LNCaP clone FGC (cell line): ENCODE data around the gene GHRL.

Source experiments
- DNase-seq: peaks from one replicate; pipeline ENCODE4 v3.0.0-alpha.2; 2011; ENCODE audit warnings: low read depth
- H3K4me3 ChIP-seq: 2 replicates; pipeline ENCODE4 v1.5.1; 2011; ENCODE audit warnings: mild to moderate bottlenecking, low read depth, low read length, control low read depth
- CTCF ChIP-seq: IDR thresholded peaks from 2 replicates; pipeline ENCODE4 v1.5.1; 2012; ENCODE audit warnings: mild to moderate bottlenecking; ENCODE audit not compliant: control insufficient read depth, insufficient read depth; ENCODE audit errors: extremely low read depth

GHRL gene

DNA sequence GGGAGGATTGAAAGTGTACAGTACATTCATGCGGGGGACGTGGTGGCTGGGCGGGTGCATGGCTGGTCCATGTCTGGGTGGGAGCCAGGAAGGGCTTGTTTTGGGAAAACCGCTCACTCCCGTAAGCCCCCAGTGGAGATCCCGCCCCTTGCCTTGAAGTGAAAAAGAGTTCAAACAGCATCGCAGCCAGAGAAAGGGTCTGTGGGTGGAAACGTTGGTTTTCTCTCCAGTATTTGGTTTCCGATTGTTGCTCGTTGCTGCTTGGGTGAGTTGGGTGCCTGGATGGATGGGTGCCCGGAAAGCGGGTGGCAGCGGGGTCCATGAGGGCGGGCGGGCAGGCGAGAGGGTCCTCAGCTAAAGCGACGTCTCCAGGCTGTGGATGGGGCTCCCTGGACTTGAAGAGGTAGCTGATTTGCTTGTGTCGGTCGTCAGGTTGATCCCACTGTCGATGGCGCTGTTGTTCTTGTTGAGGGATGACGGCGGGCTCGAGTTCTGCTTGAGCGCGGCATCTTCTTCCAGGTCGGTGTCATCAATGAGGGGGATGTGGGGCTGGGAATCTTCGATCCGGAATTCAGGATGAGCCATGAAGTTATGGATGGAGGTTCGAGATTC lies 35.8 kb upstream of the GHRL start:
- no peak for TF ChIP-seq CTCF
- no peak overlapping the region for H3K4me3 ChIP-seq
- DNase-seq = no peak

- H3K4me3 ChIP-seq = no peak overlapping the region
- DNase-seq = no peak
- no peak for TF ChIP-seq CTCF
Observed at GRCh38 chr3:10327592-10327991, 34.8 kb upstream of the GHRL start.

GRCh38 chr3:10322352-10322710 lies 29.6 kb upstream of the GHRL start:
- peak; percentile 32; the same call in 1 of the 2 replicates for TF ChIP-seq CTCF
- no peak for DNase-seq
- no peak overlapping the region for H3K4me3 ChIP-seq

DNA sequence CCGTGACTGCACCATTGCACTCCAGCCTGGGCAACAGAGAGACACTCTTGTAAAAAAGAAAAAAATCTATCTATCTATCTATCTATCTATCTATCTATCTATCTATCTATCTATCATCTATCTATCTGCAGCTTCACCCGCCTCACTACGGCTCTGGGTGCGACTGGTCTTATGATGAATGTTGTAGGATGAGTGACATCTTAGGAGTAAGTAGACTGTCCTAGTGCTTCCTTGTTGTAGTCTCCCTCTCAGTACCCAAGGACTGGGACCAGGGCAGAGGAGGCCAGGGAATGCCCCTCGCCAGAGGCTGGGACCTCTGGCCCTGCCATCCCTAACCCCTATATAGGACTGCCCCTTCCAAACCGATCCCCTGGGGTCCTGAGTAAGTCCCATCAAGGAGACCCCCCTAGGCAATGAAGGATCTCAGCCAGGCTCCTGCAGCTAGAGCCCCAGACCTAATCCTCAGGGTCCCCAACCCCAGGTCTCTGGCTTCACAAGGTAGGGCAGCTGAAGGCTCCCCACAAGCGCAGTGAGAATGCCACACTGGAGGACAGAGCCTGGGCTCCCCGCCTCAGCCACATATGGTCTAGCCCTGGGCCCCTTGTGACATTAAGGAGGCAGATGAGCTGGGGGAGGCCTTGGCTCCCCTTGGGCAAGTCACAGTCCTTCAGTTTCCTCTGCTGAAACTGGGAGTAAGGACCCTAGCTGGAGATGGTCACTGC lies 29.0 kb upstream of the GHRL start:
- DNase-seq = no peak
- no peak for TF ChIP-seq CTCF
- H3K4me3 ChIP-seq = no peak overlapping the region

GRCh38 chr3:10320320-10320677 lies 27.6 kb upstream of the GHRL start:
- no peak for TF ChIP-seq CTCF
- no peak for DNase-seq

DNA sequence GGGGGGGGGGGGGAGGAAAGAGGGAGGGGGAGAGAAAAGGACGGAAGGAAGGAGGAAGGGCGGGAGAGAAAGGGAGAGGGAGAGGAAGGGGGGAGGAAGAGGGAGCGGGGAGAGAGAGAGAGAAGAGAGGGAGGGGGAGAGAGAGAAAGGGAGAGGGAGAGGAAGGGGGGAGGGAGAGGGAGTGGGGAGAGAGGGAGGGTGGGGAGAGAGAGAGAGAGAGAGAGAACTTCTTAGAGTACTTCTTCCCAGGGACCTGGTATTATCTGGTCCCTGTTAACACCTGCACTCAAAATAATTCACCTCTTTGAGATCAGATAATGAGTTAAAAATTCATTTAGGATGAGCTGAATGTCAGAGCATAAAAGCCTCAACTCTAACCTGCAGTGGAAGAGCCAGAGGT lies 27.1 kb upstream of the GHRL start:
- DNase-seq = no peak
- H3K4me3 ChIP-seq = peak overlapping the region; percentile 100
- no peak for TF ChIP-seq CTCF

More at GRCh38 chr3:10320320-10320677, 27.6 kb upstream of the GHRL start:
- peak overlapping the region; percentile 100 for H3K4me3 ChIP-seq

- DNase-seq = no peak
- no peak for TF ChIP-seq CTCF
- peak overlapping the region; percentile 100 for H3K4me3 ChIP-seq
Observed at GRCh38 chr3:10319251-10319650, 26.5 kb upstream of the GHRL start.
